Measurements from ENCODE around the gene CD19.

Gene CD19

GRCh38 chr16:28901862-28902261 lies 29.9 kb upstream of the CD19 start:
- TF ChIP-seq, protein P1, sequence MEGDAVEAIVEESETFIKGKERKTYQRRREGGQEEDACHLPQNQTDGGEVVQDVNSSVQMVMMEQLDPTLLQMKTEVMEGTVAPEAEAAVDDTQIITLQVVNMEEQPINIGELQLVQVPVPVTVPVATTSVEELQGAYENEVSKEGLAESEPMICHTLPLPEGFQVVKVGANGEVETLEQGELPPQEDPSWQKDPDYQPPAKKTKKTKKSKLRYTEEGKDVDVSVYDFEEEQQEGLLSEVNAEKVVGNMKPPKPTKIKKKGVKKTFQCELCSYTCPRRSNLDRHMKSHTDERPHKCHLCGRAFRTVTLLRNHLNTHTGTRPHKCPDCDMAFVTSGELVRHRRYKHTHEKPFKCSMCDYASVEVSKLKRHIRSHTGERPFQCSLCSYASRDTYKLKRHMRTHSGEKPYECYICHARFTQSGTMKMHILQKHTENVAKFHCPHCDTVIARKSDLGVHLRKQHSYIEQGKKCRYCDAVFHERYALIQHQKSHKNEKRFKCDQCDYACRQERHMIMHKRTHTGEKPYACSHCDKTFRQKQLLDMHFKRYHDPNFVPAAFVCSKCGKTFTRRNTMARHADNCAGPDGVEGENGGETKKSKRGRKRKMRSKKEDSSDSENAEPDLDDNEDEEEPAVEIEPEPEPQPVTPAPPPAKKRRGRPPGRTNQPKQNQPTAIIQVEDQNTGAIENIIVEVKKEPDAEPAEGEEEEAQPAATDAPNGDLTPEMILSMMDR (conservative IDR thresholded peaks at IDR 0.05; ENCODE audit: low read depth, low read length) = no peak
- no peak overlapping the region for H3K4me3 ChIP-seq (ENCODE audit: low read length)
- no peak for DNase-seq (ENCODE audit: low read depth)

- TF ChIP-seq, protein P1 (conservative IDR thresholded peaks at IDR 0.05; ENCODE audit: low read depth, low read length) = no peak
- no peak overlapping the region for H3K4me3 ChIP-seq (ENCODE audit: low read length)
These were observed 28.9 kb upstream of the CD19 start for GRCh38 chr16:28902909-28903308.

DNA sequence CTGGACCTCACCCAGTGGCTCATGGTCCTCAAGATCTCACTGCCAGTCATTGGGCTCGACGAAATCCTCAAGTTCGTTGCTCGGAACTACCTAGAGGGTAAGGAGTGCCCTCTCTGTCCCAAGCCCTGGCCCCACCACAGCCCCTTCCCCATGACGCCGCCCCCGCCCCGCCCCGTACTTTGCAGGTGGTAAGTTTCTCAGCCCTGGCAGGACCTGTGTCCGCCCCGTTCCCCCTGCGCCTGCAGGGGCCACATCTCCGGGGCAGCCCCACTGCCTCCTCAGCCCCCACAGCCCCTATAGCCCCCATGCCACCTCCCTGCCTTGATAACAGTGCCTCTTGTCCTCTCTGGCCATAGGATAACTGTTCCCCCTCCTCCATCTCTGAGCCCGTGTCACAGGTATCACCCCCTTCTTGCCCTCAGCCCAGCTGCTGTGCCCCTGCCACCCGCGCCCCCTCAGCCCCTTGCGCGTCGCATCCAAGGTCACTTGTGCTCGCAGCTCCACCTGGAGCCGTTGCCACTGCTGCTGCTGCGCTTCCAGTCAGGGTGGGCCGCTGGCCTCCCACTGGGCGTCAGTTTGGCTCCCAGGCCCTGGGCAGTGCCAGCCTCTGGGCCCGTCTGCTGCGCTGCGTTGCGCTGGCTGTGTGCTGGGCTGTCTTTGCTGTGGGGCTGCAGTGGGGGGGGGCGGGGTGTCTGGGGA lies 28.3 kb upstream of the CD19 start:
- DNase-seq (ENCODE audit: low read depth) = no peak
- TF ChIP-seq, protein P1 (conservative IDR thresholded peaks at IDR 0.05; ENCODE audit: low read depth, low read length) = no peak
- no peak overlapping the region for H3K4me3 ChIP-seq (ENCODE audit: low read length)

More at GRCh38 chr16:28902909-28903308, 28.9 kb upstream of the CD19 start:
- no peak for DNase-seq (ENCODE audit: low read depth)

DNA sequence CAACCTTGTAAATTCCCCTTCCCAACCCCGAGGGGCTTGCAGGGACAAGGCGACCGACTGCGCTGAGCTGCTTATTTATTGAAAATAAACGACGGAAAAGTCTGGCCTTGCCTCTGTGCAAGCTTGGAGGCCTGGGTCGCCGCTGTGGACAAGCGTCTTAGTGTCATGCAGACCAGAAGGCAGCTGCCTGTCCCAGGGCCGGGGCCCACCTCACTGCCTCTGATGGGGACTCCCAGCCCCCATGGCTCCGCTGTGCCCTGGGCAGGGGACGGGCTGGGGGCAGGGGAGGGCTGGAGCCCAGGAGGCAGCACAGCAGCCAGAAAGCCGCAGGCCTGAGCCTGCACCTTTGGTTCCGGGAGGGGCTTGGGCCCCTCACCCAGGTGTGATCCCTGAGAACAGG lies 27.4 kb upstream of the CD19 start:
- H3K4me3 ChIP-seq (ENCODE audit: low read length) = no peak overlapping the region
- TF ChIP-seq, protein P1 (conservative IDR thresholded peaks at IDR 0.05; ENCODE audit: low read depth, low read length) = no peak
- no peak for DNase-seq (ENCODE audit: low read depth)

DNA sequence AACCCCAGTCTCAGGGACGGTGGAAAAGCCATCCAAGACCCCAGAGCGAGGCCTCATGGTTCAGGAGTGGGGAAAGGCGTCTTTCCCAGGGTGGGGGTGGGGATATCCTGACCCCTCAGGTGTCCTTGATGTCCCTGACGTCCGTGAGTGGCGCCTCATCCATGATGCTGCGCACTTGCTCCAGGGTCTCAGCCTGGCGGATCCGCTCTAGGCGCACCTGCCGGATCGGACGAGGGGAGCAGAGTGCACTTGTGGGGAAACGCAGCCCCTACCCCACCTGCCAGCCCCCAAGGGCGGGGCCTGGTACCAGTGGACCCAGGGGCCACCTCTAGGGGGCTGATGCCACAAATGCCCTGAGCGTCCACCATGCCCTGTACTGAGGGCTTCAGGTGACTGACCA lies 26.9 kb upstream of the CD19 start:
- no peak overlapping the region for H3K4me3 ChIP-seq (ENCODE audit: low read length)
- TF ChIP-seq, protein P1 (conservative IDR thresholded peaks at IDR 0.05; ENCODE audit: low read depth, low read length) = no peak
- DNase-seq (ENCODE audit: low read depth) = no peak

DNA sequence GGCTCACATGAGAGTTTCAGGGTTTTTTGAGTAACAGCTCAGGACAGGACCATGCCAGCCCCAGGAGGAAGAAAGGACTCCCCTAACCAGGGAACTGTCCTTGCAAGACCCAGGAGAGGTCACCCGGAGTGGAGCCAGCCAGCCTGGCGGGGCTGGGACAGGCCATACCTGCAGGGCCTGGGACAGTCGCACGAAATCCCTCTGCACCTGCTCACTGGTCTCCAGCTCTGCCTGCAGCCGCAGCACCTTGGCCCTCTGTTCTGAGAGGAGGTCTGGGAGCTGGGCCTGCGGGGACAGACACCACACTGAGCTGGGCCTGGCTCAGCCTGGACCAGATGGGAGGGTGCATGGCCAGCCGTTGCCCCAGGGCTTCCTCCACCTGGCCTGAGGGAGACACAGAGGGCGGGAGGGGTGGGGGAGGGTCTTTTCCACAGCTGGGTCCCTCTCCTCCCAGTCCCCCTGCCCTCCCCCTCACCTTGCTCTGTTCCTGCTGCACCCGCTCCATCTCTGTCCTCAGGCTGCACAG lies 26.5 kb upstream of the CD19 start:
- H3K4me3 ChIP-seq (ENCODE audit: low read length) = no peak overlapping the region
- no peak for DNase-seq (ENCODE audit: low read depth)
- TF ChIP-seq, protein P1 (conservative IDR thresholded peaks at IDR 0.05; ENCODE audit: low read depth, low read length) = no peak

DNA sequence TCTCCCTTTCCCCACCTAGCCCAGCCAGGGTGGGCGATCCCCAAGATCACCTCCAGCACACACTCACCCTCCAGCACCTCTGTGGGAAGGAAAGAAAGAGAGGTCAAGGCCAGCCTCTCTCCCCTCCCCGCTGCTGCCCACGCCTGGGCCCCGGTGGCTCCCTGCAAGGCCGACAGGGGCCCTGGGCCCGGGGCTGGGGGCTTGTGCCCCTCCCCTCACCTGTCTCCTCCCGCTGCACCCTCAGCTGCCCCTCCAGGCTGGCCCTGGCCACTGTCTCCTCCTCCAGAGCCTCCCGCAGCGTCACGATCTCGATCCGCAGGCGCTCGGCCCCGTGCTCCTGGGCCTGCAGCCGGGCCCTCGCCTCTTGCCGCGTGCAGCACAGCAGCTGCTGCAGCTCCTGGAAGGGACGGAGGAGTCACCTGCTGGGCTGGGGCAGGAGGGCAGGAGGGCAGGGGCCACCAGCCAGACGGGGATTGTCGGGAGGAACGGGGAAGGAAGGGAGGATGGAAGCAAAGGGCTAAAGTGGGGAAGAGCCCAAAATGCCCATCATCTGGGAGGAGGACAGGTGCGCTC lies 25.9 kb upstream of the CD19 start:
- H3K4me3 ChIP-seq (ENCODE audit: low read length) = no peak overlapping the region
- TF ChIP-seq, protein P1 (conservative IDR thresholded peaks at IDR 0.05; ENCODE audit: low read depth, low read length) = no peak
- DNase-seq (ENCODE audit: low read depth) = no peak
